Neural crest cell (in vitro differentiated cells): ENCODE results near the gene SH2D7. TPM values are rescaled to one million over a fixed set of nuclear protein-coding genes. Genes with fewer than 3 reads are reported as not detected.

Experiments
- DNase-seq: peaks from one replicate; pipeline ENCODE4 v3.0.0; 2021; ENCODE audit warnings: low read depth, mixed read lengths, low spot score
- H3K27ac Mint-ChIP-seq: one replicate; pipeline ENCODE4 v1.8.0; 2021; ENCODE audit warnings: mild to moderate bottlenecking, mixed read lengths; ENCODE audit not compliant: unreplicated experiment
- H3K27me3 Mint-ChIP-seq: 2 replicates; pipeline ENCODE4 v1.8.0; 2021; ENCODE audit warnings: low read depth, mild to moderate bottlenecking, mixed read lengths
- H3K36me3 Mint-ChIP-seq: 2 replicates; pipeline ENCODE4 v1.8.0; 2021; ENCODE audit warnings: low read depth, mild to moderate bottlenecking, mixed read lengths
- H3K4me1 Mint-ChIP-seq: 2 replicates; pipeline ENCODE4 v1.8.0; 2021; ENCODE audit warnings: mixed read lengths
- H3K4me3 Mint-ChIP-seq: one replicate; pipeline ENCODE4 v1.8.0; 2021; ENCODE audit warnings: mild to moderate bottlenecking, mixed read lengths
- H3K9me3 Mint-ChIP-seq: 2 replicates; pipeline ENCODE4 v1.8.0; 2021; ENCODE audit warnings: mixed read lengths
- CTCF ChIP-seq: fragments of 200-600 bp; sonication (generic); conservative IDR thresholded peaks from 2 replicates; pipeline ENCODE4 v1.5.0; 2021; ENCODE audit warnings: antibody characterized with exemption, mild to moderate bottlenecking
- total RNA-seq: library from RNA; stranded (reverse); gene quantifications from 2 replicates; pipeline ENCODE4 v1.2.1, GENCODE V29; 2021

SH2D7 gene
- total RNA-seq, 1 donor from 2014 or later, result not detected

GRCh38 chr15:78067328-78068228 lies 24.8 kb upstream of the SH2D7 start:
- Mint-ChIP-seq H3K36me3 (no peaks in the 10 kb centered on the region), H3K27me3 (no peaks in the 10 kb centered on the region), H3K9me3 (no peaks in the 10 kb centered on the region), H3K4me1 (peaks cover 44% of the 10 kb centered on the region), H3K4me3 (no peak overlapping the region), H3K27ac (no peak overlapping the region)
- no peak for TF ChIP-seq CTCF
- no peak for DNase-seq

- H3K4me3 Mint-ChIP-seq, result no peak overlapping the region
Observed at GRCh38 chr15:78069052-78069414, 23.3 kb upstream of the SH2D7 start.

GRCh38 chr15:78069462-78070029 lies 22.8 kb upstream of the SH2D7 start:
- H3K4me3 Mint-ChIP-seq, result no peak overlapping the region
- no peaks in the 10 kb centered on the region for H3K36me3 Mint-ChIP-seq
- H3K4me1 Mint-ChIP-seq, result peaks cover 51% of the 10 kb centered on the region
- no peak for DNase-seq
- H3K9me3 Mint-ChIP-seq, result no peaks in the 10 kb centered on the region
- H3K27ac Mint-ChIP-seq, result no peak overlapping the region
- no peaks in the 10 kb centered on the region for H3K27me3 Mint-ChIP-seq
- no peak for TF ChIP-seq CTCF

More at GRCh38 chr15:78069052-78069414, 23.3 kb upstream of the SH2D7 start:
- DNase-seq, result no peak
- Mint-ChIP-seq H3K36me3 (no peaks in the 10 kb centered on the region), H3K9me3 (no peaks in the 10 kb centered on the region), H3K27ac (no peak overlapping the region), H3K27me3 (no peaks in the 10 kb centered on the region), H3K4me1 (peaks cover 47% of the 10 kb centered on the region)
- no peak for TF ChIP-seq CTCF

- no peak for DNase-seq
- Mint-ChIP-seq H3K27ac (no peak overlapping the region), H3K4me1 (peaks cover 52% of the 10 kb centered on the region), H3K36me3 (no peaks in the 10 kb centered on the region), H3K9me3 (no peaks in the 10 kb centered on the region), H3K4me3 (no peak overlapping the region), H3K27me3 (no peaks in the 10 kb centered on the region)
- no peak for TF ChIP-seq CTCF
Observed at GRCh38 chr15:78070049-78070700, 22.2 kb upstream of the SH2D7 start.

- Mint-ChIP-seq H3K27me3 (no peaks in the 10 kb centered on the region), H3K9me3 (no peaks in the 10 kb centered on the region), H3K36me3 (no peaks in the 10 kb centered on the region), H3K4me1 (peaks cover 59% of the 10 kb centered on the region), H3K27ac (no peak overlapping the region), H3K4me3 (no peak overlapping the region)
- no peak for TF ChIP-seq CTCF
- no peak for DNase-seq
Observed at GRCh38 chr15:78071383-78071782, 21.0 kb upstream of the SH2D7 start.
